ENCODE data around the gene SPATA32.

DNA sequence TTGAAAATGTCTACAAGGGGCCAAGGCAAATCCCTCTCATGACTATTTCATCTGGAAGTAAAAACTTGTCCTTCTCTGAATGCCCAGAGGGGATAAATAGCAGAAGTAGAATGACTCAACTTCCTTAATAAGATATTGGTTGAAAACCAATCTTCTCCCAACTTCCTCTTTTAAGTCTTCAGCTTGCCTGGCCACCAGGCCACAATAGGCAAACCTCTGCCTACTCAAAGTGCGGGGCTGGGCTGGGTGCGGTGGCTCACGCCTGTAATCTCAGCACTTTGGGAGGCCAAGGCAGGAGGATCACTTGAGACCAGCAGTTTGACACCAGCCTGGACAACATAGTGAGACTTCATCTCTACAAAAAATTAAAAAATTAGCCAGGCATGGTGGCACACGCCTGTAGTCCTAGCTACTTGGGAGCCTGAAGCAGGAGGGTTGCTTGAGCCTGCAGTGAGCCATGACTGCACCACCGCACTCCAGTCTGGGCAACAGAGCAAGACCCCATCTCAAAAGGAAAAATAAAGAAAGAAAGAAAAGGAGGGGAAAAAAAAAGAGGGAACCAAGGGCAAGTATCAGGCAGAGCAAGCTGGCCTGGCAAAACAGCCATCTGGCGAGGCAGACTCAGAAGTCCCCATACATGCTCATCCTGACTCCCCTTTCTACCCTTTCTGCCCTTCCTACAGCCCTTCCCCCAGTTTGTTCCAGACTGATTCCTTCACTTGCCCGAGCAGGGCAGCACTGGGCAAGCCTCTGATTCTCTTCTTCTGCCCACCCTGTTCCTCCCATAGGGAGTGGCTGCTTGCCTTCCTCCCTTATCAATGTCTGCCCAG, 34.3 kb upstream of the SPATA32 start:
- TF ChIP-seq POLR2A (IDR thresholded peaks at IDR 0.05) (no peak), EP300 (IDR thresholded peaks at IDR 0.05) (no peak)
- TF ChIP-seq, protein P1, sequence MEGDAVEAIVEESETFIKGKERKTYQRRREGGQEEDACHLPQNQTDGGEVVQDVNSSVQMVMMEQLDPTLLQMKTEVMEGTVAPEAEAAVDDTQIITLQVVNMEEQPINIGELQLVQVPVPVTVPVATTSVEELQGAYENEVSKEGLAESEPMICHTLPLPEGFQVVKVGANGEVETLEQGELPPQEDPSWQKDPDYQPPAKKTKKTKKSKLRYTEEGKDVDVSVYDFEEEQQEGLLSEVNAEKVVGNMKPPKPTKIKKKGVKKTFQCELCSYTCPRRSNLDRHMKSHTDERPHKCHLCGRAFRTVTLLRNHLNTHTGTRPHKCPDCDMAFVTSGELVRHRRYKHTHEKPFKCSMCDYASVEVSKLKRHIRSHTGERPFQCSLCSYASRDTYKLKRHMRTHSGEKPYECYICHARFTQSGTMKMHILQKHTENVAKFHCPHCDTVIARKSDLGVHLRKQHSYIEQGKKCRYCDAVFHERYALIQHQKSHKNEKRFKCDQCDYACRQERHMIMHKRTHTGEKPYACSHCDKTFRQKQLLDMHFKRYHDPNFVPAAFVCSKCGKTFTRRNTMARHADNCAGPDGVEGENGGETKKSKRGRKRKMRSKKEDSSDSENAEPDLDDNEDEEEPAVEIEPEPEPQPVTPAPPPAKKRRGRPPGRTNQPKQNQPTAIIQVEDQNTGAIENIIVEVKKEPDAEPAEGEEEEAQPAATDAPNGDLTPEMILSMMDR (IDR thresholded peaks at IDR 0.05) = no peak

All from ovary (tissue), 3 donors.